Measurements from ENCODE around the gene SIRT3.

- TF ChIP-seq, protein P1, sequence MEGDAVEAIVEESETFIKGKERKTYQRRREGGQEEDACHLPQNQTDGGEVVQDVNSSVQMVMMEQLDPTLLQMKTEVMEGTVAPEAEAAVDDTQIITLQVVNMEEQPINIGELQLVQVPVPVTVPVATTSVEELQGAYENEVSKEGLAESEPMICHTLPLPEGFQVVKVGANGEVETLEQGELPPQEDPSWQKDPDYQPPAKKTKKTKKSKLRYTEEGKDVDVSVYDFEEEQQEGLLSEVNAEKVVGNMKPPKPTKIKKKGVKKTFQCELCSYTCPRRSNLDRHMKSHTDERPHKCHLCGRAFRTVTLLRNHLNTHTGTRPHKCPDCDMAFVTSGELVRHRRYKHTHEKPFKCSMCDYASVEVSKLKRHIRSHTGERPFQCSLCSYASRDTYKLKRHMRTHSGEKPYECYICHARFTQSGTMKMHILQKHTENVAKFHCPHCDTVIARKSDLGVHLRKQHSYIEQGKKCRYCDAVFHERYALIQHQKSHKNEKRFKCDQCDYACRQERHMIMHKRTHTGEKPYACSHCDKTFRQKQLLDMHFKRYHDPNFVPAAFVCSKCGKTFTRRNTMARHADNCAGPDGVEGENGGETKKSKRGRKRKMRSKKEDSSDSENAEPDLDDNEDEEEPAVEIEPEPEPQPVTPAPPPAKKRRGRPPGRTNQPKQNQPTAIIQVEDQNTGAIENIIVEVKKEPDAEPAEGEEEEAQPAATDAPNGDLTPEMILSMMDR (IDR thresholded peaks at IDR 0.05) = no peak
- no peak for TF ChIP-seq POLR2A (IDR thresholded peaks at IDR 0.05)
Measured at GRCh38 chr11:227824-228379, 8.2 kb downstream of the SIRT3 start.
